Measurements from ENCODE around the gene ELFN1. TPM values are rescaled to one million over a fixed set of nuclear protein-coding genes. Genes with fewer than 3 reads are reported as not detected.

Gene ELFN1
- total and polyA plus RNA-seq, 9 of the 15 experiments (the other 6 are each of a cell fraction or from before 2014, with no cell fraction given): 0.04 to 0.64 (median 0.18) TPM; not detected in 2

DNA sequence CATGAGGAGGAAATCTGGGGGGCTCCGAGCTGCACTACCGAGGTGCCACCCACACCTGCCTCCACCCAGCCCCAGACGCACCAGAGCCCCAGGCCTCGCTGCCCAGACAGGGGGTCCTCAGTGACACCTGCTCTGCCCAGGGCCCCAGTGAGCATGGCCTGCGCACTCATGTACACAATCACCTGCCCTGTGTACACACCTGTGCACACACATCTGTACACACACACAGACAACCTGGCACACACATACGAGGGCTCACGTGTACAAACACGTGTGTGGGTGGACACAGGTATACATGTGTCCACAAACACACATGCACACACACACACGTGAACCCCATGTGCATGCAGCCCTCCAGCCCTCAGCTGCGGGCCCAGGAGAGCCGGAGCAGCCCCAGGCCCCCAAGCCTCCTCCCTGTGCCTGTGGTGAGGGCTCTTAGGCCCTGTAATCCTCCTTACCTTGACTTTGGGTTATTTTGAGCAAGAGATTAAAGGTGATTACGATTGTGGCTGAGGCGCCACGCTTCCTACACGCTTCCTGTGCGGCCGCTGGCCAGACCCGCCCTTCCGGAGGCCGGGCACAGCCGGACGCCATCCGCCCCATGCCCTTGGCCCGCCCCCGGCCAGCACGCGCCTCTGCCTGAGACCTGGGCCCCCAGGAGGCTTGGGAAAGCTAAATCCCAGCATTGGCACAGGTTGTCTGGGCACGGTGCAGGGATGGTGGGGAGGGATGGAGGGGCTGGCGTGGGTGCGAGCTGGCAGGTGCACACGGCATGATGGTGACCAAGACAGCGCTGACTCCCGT lies 71.9 kb downstream of the ELFN1 start (continued):
- TF ChIP-seq, protein P1, sequence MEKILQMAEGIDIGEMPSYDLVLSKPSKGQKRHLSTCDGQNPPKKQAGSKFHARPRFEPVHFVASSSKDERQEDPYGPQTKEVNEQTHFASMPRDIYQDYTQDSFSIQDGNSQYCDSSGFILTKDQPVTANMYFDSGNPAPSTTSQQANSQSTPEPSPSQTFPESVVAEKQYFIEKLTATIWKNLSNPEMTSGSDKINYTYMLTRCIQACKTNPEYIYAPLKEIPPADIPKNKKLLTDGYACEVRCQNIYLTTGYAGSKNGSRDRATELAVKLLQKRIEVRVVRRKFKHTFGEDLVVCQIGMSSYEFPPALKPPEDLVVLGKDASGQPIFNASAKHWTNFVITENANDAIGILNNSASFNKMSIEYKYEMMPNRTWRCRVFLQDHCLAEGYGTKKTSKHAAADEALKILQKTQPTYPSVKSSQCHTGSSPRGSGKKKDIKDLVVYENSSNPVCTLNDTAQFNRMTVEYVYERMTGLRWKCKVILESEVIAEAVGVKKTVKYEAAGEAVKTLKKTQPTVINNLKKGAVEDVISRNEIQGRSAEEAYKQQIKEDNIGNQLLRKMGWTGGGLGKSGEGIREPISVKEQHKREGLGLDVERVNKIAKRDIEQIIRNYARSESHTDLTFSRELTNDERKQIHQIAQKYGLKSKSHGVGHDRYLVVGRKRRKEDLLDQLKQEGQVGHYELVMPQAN (IDR thresholded peaks at IDR 0.05; ENCODE audit: borderline replicate concordance): peak; percentile 94
- peak; percentile 8; the same call in 1 of the 2 replicates for TF ChIP-seq POLR2AphosphoS5 (IDR thresholded peaks at IDR 0.05; ENCODE audit: control insufficient read depth, insufficient read depth, low read depth, low read length)
- no peak for TF ChIP-seq SMAD1 (IDR thresholded peaks at IDR 0.05; ENCODE audit: low read depth, low read length, partially characterized antibody)
- no peak for TF ChIP-seq JUNB (CRISPR knock-in tag; conservative IDR thresholded peaks at IDR 0.05)
- 0 out of 2 replicates have a peak, but pooled peaks have one; percentile 13 for TF ChIP-seq DPF2 (IDR thresholded peaks at IDR 0.05)
- TF ChIP-seq, protein P2, sequence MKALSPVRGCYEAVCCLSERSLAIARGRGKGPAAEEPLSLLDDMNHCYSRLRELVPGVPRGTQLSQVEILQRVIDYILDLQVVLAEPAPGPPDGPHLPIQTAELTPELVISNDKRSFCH (CRISPR knock-in tag; IDR thresholded peaks at IDR 0.05): no peak
- TF ChIP-seq, protein P2 (tag; IDR thresholded peaks at IDR 0.05): no peak; the same call in 1 of the 2 replicates
- TF ChIP-seq LEF1 (IDR thresholded peaks at IDR 0.05): no peak
- TF ChIP-seq NR2C1 (IDR thresholded peaks at IDR 0.05): no peak
- 0 out of 2 replicates have a peak, but pooled peaks have one; percentile 16 for TF ChIP-seq NR2C1 (tag; IDR thresholded peaks at IDR 0.05)
- TF ChIP-seq, protein P3, sequence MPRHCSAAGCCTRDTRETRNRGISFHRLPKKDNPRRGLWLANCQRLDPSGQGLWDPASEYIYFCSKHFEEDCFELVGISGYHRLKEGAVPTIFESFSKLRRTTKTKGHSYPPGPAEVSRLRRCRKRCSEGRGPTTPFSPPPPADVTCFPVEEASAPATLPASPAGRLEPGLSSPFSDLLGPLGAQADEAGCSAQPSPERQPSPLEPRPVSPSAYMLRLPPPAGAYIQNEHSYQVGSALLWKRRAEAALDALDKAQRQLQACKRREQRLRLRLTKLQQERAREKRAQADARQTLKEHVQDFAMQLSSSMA (CRISPR knock-in tag; IDR thresholded peaks at IDR 0.05): no peak
- TF ChIP-seq ZNF274 (IDR thresholded peaks at IDR 0.05; ENCODE audit: borderline replicate concordance, low read depth, low read length): no peak
- no peak for TF ChIP-seq NCOA6 (IDR thresholded peaks at IDR 0.05)
- TF ChIP-seq, protein P4, sequence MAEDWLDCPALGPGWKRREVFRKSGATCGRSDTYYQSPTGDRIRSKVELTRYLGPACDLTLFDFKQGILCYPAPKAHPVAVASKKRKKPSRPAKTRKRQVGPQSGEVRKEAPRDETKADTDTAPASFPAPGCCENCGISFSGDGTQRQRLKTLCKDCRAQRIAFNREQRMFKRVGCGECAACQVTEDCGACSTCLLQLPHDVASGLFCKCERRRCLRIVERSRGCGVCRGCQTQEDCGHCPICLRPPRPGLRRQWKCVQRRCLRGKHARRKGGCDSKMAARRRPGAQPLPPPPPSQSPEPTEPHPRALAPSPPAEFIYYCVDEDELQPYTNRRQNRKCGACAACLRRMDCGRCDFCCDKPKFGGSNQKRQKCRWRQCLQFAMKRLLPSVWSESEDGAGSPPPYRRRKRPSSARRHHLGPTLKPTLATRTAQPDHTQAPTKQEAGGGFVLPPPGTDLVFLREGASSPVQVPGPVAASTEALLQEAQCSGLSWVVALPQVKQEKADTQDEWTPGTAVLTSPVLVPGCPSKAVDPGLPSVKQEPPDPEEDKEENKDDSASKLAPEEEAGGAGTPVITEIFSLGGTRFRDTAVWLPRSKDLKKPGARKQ (CRISPR knock-in tag; IDR thresholded peaks at IDR 0.05): no peak
- TF ChIP-seq ZNF717 (CRISPR knock-in tag; IDR thresholded peaks at IDR 0.05): no peak
- TF ChIP-seq, protein P5, sequence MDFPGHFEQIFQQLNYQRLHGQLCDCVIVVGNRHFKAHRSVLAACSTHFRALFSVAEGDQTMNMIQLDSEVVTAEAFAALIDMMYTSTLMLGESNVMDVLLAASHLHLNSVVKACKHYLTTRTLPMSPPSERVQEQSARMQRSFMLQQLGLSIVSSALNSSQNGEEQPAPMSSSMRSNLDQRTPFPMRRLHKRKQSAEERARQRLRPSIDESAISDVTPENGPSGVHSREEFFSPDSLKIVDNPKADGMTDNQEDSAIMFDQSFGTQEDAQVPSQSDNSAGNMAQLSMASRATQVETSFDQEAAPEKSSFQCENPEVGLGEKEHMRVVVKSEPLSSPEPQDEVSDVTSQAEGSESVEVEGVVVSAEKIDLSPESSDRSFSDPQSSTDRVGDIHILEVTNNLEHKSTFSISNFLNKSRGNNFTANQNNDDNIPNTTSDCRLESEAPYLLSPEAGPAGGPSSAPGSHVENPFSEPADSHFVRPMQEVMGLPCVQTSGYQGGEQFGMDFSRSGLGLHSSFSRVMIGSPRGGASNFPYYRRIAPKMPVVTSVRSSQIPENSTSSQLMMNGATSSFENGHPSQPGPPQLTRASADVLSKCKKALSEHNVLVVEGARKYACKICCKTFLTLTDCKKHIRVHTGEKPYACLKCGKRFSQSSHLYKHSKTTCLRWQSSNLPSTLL (IDR thresholded peaks at IDR 0.05): no peak
- TF ChIP-seq RBM25 (IDR thresholded peaks at IDR 0.05; ENCODE audit: low read depth, low read length, severe bottlenecking): no peak
- no peak for TF ChIP-seq ZNF507 (tag; conservative IDR thresholded peaks at IDR 0.05)
- no peak for TF ChIP-seq NR2F6 (CRISPR knock-in tag; IDR thresholded peaks at IDR 0.05)
- no peak for TF ChIP-seq SIN3B (IDR thresholded peaks at IDR 0.05; ENCODE audit: low read depth)
- TF ChIP-seq, protein P6, sequence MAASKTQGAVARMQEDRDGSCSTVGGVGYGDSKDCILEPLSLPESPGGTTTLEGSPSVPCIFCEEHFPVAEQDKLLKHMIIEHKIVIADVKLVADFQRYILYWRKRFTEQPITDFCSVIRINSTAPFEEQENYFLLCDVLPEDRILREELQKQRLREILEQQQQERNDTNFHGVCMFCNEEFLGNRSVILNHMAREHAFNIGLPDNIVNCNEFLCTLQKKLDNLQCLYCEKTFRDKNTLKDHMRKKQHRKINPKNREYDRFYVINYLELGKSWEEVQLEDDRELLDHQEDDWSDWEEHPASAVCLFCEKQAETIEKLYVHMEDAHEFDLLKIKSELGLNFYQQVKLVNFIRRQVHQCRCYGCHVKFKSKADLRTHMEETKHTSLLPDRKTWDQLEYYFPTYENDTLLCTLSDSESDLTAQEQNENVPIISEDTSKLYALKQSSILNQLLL (CRISPR knock-in tag; IDR thresholded peaks at IDR 0.05; ENCODE audit: borderline replicate concordance): no peak
